IPS-18a (cell line): ENCODE data around the gene CHRM2.

Source experiments
- H3K27ac ChIP-seq: one replicate; pipeline ENCODE4 v1.5.1; 2013; ENCODE audit warnings: low read length
- H3K27me3 ChIP-seq: one replicate; pipeline ENCODE4 v1.6.1; 2013; ENCODE audit warnings: mild to moderate bottlenecking, low read length; ENCODE audit not compliant: control insufficient read depth, insufficient read depth
- H3K36me3 ChIP-seq: one replicate; pipeline ENCODE4 v1.6.1; 2013; ENCODE audit warnings: low read depth, low read length; ENCODE audit not compliant: control insufficient read depth
- H3K4me1 ChIP-seq: one replicate; pipeline ENCODE4 v1.6.1; 2013; ENCODE audit warnings: low read depth, low read length; ENCODE audit not compliant: control insufficient read depth
- H3K4me3 ChIP-seq: one replicate; pipeline ENCODE4 v1.5.1; 2013; ENCODE audit warnings: low read length
- H3K9ac ChIP-seq: one replicate; pipeline ENCODE4 v1.6.1; 2013; ENCODE audit warnings: mild to moderate bottlenecking, low read length, moderate library complexity
- H3K9me3 ChIP-seq: one replicate; pipeline ENCODE4 v1.6.1; 2013; ENCODE audit warnings: low read depth, low read length; ENCODE audit not compliant: control insufficient read depth

Gene CHRM2

GRCh38 chr7:136870866-136871487 is 2.5 kb downstream of the CHRM2 start:
- no peaks in the 10 kb centered on the region for H3K9me3 ChIP-seq
- H3K36me3 ChIP-seq: no peaks in the 10 kb centered on the region
- H3K4me3 ChIP-seq: peak overlapping the region; percentile 53
- H3K27ac ChIP-seq: no peak overlapping the region
- peaks cover 5% of the 10 kb centered on the region for H3K4me1 ChIP-seq
- peaks cover 70% of the 10 kb centered on the region for H3K27me3 ChIP-seq
- no peak overlapping the region for H3K9ac ChIP-seq

DNA sequence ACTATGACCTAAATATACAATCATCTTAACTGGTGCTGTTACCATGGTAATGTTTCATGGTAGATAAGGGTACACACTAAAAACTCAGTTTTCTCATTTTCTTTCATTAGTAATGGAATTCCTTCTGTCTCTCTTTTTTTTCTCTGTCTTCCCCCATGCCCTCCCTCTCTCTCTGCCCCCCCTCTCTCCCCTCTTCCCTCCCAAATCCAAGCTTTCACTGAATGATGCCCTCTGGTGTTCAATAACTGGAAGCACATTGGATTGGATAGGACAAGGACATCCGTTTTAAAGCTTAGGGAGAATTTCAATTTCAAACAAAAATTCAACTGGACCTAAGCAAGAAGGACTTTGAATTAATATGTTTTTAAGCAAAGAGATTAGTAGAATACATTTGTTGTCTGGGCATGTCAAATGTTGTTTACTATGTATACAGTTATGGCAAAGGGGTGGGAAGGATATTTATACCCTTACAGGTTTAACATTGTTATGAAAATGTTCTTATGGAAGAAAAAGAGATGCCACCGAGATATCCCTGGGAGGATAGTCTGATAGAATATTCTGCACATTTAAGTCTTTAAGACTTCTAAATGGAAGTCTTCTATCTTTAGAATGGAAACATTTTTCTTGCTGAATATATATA is 6.1 kb downstream of the CHRM2 start:
- Histone ChIP-seq H3K4me1 (peaks cover 26% of the 10 kb centered on the region), H3K36me3 (no peaks in the 10 kb centered on the region), H3K4me3 (no peak overlapping the region), H3K9me3 (no peaks in the 10 kb centered on the region), H3K27me3 (peaks cover 46% of the 10 kb centered on the region), H3K27ac (no peak overlapping the region), H3K9ac (no peak overlapping the region)

- H3K27ac ChIP-seq: no peak overlapping the region
- H3K9me3 ChIP-seq: no peaks in the 10 kb centered on the region
- peaks cover 17% of the 10 kb centered on the region for H3K27me3 ChIP-seq
- peaks cover 28% of the 10 kb centered on the region for H3K4me1 ChIP-seq
- H3K36me3 ChIP-seq: no peaks in the 10 kb centered on the region
- H3K9ac ChIP-seq: no peak overlapping the region
- no peak overlapping the region for H3K4me3 ChIP-seq
These were observed 9.1 kb downstream of the CHRM2 start for GRCh38 chr7:136877509-136877908.

DNA sequence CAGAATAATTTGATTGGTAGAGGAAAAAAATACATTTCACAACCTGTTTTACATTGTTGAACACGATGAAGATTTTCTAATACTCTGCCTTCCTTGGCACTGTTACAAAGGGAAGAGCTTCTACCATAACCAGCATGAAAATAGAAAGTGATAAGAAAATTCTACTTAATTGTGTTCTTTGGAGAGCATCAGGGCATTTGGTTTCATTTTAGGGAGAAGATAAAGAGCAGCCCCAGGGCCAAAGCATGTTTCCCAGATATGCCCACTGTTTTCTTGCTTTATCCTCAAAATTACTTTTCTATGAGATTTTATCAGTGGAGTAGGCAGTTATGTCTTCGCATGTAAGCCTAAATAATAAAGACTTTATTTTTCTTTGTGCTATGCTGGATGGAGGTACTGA is 9.5 kb downstream of the CHRM2 start:
- H3K9me3 ChIP-seq: no peaks in the 10 kb centered on the region
- H3K4me3 ChIP-seq: no peak overlapping the region
- H3K4me1 ChIP-seq: peaks cover 28% of the 10 kb centered on the region
- H3K36me3 ChIP-seq: no peaks in the 10 kb centered on the region
- H3K9ac ChIP-seq: no peak overlapping the region
- H3K27ac ChIP-seq: no peak overlapping the region
- peaks cover 12% of the 10 kb centered on the region for H3K27me3 ChIP-seq

DNA sequence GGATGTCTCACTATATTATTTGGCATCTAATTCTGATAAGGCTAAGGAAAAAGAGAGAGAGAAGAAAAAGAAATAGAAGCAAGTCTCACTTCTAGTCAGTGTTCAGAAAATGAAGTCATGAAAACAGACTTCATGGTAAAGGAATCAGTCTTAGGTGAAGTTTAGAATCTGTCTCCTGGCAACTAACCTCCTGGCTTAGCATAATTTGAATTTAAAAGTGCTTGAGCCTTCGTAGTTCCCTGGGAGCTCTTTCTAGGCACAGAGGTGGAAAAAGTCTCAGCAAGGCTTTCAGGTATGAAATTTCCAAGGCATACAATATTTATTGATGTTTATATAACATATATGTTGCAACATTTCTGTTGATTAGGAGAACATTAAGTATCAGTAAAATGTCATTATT is 10.4 kb downstream of the CHRM2 start:
- Histone ChIP-seq H3K36me3 (no peaks in the 10 kb centered on the region), H3K4me1 (peaks cover 28% of the 10 kb centered on the region), H3K27me3 (peaks cover 3% of the 10 kb centered on the region), H3K9ac (no peak overlapping the region), H3K27ac (no peak overlapping the region), H3K9me3 (no peaks in the 10 kb centered on the region), H3K4me3 (no peak overlapping the region)

DNA sequence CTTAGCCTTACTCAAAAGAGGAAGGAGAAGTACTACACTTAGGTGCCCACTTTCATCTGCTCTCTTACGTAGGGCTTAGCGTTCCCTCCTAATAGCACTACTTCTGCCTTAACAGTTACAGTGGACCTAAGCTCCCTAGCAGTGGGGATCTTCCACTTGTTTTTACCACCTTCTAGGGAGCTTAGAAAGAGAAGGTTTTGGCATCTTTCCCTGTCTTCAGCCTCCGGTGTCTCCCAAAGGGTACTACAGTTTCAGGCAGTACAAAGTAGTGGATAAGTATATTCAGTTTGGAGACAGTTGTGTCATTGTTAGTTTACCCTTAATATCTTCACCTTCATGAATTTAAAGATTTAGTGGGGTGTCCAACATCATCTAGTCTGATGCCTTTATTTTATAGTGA is 14.6 kb downstream of the CHRM2 start:
- Histone ChIP-seq H3K4me1 (peaks cover 20% of the 10 kb centered on the region), H3K9me3 (no peaks in the 10 kb centered on the region), H3K27me3 (no peaks in the 10 kb centered on the region), H3K27ac (no peak overlapping the region), H3K36me3 (no peaks in the 10 kb centered on the region), H3K4me3 (no peak overlapping the region), H3K9ac (no peak overlapping the region)

DNA sequence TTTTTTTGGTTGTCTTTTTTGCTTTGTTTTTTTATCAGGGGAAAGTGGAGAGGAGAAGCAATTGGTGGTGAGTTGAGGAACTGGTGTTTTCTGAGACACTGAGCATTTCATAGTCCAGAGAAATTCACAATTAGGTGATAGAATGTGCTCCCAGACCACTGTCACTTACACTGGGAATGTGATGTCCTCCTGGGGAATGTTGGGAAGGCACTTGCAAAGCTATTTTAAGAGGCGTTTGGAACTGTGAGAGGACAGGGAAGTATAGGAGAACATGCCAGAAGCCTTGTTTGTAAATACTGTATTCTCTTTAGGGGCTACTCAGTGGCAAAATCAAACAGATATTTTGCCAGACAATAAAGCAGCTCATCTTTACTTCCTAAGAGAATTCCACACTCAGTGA is 16.0 kb downstream of the CHRM2 start:
- no peaks in the 10 kb centered on the region for H3K9me3 ChIP-seq
- no peaks in the 10 kb centered on the region for H3K36me3 ChIP-seq
- H3K9ac ChIP-seq: no peak overlapping the region
- no peak overlapping the region for H3K27ac ChIP-seq
- H3K4me3 ChIP-seq: no peak overlapping the region
- H3K27me3 ChIP-seq: no peaks in the 10 kb centered on the region
- peaks cover 7% of the 10 kb centered on the region for H3K4me1 ChIP-seq

GRCh38 chr7:136887317-136887716 is 18.9 kb downstream of the CHRM2 start:
- H3K4me3 ChIP-seq: no peak overlapping the region
- H3K27ac ChIP-seq: no peak overlapping the region
- H3K36me3 ChIP-seq: no peaks in the 10 kb centered on the region
- H3K9me3 ChIP-seq: no peaks in the 10 kb centered on the region
- H3K4me1 ChIP-seq: peaks cover 10% of the 10 kb centered on the region
- H3K9ac ChIP-seq: no peak overlapping the region
- H3K27me3 ChIP-seq: no peaks in the 10 kb centered on the region

GRCh38 chr7:136890399-136890798 is 21.9 kb downstream of the CHRM2 start:
- peaks cover 11% of the 10 kb centered on the region for H3K4me1 ChIP-seq
- H3K27me3 ChIP-seq: no peaks in the 10 kb centered on the region
- no peak overlapping the region for H3K27ac ChIP-seq
- H3K9ac ChIP-seq: no peak overlapping the region
- H3K36me3 ChIP-seq: no peaks in the 10 kb centered on the region
- no peaks in the 10 kb centered on the region for H3K9me3 ChIP-seq
- H3K4me3 ChIP-seq: no peak overlapping the region

DNA sequence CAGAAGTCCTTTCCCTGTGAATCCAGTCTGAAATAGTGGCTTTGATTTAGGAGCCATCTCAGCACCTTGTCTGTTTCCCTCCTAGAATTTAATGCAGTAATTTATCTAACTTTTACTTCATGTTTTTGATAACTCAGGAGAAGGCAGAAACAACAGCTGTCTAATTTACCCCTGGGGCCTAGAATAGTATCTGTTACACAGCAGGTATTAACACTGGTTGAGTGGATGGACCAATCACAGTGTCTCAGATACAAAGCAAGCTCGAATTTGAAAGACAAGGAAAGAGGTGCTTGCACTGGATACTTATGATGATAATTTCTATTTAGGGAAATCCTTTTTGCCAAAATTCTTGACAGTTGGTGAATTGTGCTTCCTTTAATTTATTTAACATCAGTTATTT is 23.4 kb downstream of the CHRM2 start:
- Histone ChIP-seq H3K9ac (no peak overlapping the region), H3K36me3 (no peaks in the 10 kb centered on the region), H3K4me1 (peaks cover 11% of the 10 kb centered on the region), H3K27me3 (no peaks in the 10 kb centered on the region), H3K4me3 (no peak overlapping the region), H3K9me3 (no peaks in the 10 kb centered on the region), H3K27ac (no peak overlapping the region)

DNA sequence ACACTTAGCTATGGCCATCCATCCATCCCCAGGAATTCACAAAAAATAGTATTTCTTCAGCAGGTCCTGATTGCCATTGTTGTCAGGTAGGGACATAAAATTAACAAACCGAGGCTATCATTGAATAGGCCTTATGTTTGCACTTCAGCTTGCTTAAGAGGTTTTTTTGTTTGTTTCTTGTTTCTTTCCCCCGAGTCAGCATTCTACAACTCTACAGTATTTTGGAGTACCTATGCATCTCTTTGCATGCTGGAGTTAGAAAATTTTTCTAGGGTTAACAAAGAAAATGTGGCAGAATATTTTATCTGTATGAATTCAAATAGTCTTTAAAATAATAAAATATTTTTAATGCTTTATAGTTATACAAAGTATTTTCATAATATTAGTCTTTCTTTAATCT is 26.3 kb downstream of the CHRM2 start:
- no peak overlapping the region for H3K27ac ChIP-seq
- peaks cover 11% of the 10 kb centered on the region for H3K4me1 ChIP-seq
- H3K27me3 ChIP-seq: no peaks in the 10 kb centered on the region
- H3K36me3 ChIP-seq: no peaks in the 10 kb centered on the region
- no peak overlapping the region for H3K9ac ChIP-seq
- H3K9me3 ChIP-seq: no peaks in the 10 kb centered on the region
- no peak overlapping the region for H3K4me3 ChIP-seq

- Histone ChIP-seq H3K27me3 (no peaks in the 10 kb centered on the region), H3K9me3 (no peaks in the 10 kb centered on the region), H3K9ac (no peak overlapping the region), H3K4me3 (no peak overlapping the region), H3K36me3 (no peaks in the 10 kb centered on the region), H3K4me1 (no peaks in the 10 kb centered on the region), H3K27ac (no peak overlapping the region)
These were observed 29.2 kb downstream of the CHRM2 start for GRCh38 chr7:136897676-136898075.
